ENCODE results near the gene C15orf39.

DNA sequence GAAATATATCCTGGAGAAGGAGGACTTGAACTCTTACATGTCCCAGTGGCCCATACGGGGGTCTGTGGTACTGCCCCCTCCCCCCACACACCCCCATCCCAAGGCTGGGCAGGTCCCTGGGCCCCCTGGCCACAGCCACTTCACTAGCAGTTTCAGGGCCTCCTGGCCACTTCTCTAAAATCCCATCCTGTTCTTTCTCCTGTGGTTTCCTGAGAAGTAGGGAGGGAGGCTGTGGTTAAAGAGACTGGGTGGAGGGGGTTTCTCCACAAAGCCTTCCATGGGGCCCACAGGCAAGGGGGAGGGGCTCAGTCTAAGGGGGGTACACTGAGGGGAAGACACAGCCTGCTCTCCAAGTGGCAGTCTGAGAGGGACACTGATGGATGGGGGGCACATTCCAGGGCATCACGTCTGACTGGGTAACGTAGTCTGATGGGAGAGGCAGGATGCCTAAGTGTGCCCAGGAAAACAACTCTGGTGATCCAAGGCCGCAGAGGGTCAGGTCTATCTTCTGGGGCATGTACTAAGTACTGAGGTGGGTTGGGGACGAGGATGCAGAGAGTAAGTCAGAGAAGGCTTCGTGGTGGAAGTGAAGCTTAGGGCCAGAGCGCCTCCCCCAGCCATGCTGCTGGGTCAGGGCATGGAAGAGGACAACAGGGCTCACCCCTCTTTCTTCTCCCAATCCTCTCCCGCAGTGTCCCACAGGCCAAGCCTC is 48.0 kb upstream of the C15orf39 start:
- TF ChIP-seq, protein P1, sequence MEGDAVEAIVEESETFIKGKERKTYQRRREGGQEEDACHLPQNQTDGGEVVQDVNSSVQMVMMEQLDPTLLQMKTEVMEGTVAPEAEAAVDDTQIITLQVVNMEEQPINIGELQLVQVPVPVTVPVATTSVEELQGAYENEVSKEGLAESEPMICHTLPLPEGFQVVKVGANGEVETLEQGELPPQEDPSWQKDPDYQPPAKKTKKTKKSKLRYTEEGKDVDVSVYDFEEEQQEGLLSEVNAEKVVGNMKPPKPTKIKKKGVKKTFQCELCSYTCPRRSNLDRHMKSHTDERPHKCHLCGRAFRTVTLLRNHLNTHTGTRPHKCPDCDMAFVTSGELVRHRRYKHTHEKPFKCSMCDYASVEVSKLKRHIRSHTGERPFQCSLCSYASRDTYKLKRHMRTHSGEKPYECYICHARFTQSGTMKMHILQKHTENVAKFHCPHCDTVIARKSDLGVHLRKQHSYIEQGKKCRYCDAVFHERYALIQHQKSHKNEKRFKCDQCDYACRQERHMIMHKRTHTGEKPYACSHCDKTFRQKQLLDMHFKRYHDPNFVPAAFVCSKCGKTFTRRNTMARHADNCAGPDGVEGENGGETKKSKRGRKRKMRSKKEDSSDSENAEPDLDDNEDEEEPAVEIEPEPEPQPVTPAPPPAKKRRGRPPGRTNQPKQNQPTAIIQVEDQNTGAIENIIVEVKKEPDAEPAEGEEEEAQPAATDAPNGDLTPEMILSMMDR (IDR thresholded peaks at IDR 0.05; ENCODE audit: insufficient read depth, low read length), result no peak
- peak; percentile 94 for TF ChIP-seq POLR2AphosphoS5 (IDR thresholded peaks at IDR 0.05; ENCODE audit: low read depth)
- TF ChIP-seq SPI1 (IDR thresholded peaks at IDR 0.05; ENCODE audit: borderline replicate concordance, low read depth), result peak; percentile 97
- TF ChIP-seq, protein P2, sequence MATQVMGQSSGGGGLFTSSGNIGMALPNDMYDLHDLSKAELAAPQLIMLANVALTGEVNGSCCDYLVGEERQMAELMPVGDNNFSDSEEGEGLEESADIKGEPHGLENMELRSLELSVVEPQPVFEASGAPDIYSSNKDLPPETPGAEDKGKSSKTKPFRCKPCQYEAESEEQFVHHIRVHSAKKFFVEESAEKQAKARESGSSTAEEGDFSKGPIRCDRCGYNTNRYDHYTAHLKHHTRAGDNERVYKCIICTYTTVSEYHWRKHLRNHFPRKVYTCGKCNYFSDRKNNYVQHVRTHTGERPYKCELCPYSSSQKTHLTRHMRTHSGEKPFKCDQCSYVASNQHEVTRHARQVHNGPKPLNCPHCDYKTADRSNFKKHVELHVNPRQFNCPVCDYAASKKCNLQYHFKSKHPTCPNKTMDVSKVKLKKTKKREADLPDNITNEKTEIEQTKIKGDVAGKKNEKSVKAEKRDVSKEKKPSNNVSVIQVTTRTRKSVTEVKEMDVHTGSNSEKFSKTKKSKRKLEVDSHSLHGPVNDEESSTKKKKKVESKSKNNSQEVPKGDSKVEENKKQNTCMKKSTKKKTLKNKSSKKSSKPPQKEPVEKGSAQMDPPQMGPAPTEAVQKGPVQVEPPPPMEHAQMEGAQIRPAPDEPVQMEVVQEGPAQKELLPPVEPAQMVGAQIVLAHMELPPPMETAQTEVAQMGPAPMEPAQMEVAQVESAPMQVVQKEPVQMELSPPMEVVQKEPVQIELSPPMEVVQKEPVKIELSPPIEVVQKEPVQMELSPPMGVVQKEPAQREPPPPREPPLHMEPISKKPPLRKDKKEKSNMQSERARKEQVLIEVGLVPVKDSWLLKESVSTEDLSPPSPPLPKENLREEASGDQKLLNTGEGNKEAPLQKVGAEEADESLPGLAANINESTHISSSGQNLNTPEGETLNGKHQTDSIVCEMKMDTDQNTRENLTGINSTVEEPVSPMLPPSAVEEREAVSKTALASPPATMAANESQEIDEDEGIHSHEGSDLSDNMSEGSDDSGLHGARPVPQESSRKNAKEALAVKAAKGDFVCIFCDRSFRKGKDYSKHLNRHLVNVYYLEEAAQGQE (IDR thresholded peaks at IDR 0.05; ENCODE audit: insufficient replicate concordance, low read depth), result no peak
- no peak for TF ChIP-seq GABPA (IDR thresholded peaks at IDR 0.05; ENCODE audit: low read depth)

All from HL-60 (cell line).